22Rv1 (cell line): ENCODE results near the gene TMEM132D.

Experiments
- CTCF ChIP-seq: fragments of 450-650 bp; IDR thresholded peaks from 2 replicates; pipeline ENCODE4 v1.5.1; 2017; ENCODE audit warnings: mild to moderate bottlenecking
- ZFX ChIP-seq: fragments of 450-650 bp; IDR thresholded peaks from 2 replicates; pipeline ENCODE4 v1.6.1; 2017; ENCODE audit warnings: antibody characterized with exemption, borderline replicate concordance

GRCh38 chr12:129208566-129208965 is 695.3 kb downstream of the TMEM132D start:
- TF ChIP-seq CTCF (no peak), ZFX (no peak)
